ENCODE measurements around the gene ZNF358.

- no peak for TF ChIP-seq CTCF (IDR thresholded peaks at IDR 0.05; ENCODE audit: low read length)
- no peak for TF ChIP-seq EZH2 (IDR thresholded peaks at IDR 0.05; ENCODE audit: borderline replicate concordance, low read length)
Observed at GRCh38 chr19:7520131-7521051, 4.5 kb downstream of the ZNF358 start.
